ENCODE results near the gene USP49.

The USP49 gene

GRCh38 chr6:41805830-41806774 is 89.1 kb downstream of the USP49 start:
- DNase-seq: no peak

- no peak for DNase-seq
Observed at GRCh38 chr6:41801380-41801779, 93.8 kb downstream of the USP49 start.

DNA sequence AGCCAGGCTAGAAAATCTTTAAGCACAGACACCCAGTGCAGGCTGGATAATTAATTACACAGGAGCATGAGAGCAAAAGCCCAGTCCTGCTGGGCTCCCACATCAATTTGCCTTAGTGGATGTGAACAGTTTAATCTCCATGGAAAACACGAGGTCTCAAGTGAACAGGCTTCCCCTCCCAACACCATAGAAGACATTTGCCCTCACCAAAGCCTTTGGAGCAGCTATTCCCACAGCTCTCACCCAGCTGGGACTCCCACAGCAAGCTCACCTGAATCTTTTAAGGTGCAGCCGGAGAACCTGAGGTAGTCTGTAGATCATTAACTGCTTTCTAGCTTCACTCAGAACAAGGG is 95.6 kb downstream of the USP49 start:
- DNase-seq: no peak

DNA sequence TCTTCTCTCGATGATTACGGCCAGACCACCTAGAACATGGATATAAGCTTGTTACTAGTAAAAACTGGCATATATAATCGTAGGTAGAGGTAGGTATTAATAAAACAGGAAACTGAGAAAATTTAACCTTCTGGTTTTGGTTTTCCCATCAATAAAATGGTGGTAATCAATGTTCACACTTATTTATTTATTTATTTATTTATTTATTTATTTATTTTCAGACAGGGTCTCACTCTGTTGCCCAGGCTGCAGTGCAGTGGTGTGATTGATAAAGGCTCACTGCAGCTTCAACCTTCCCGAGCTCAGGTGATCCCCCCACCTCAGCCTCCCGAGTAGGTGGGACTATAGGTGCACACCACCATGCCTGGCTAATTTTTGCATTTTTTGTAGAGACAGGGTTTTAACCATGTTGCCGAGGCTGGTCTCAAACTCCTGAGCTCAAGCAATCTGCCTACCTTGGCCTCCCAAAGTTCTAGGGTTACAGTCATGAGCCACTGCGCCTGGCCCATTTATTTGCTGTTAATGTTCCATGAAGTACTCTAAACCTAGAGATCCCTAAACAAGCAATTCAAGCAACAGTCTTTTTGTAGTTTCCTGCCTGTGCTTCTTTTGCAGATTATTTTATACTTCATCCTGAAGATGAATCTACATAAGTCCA is 96.1 kb downstream of the USP49 start:
- no peak for DNase-seq

DNA sequence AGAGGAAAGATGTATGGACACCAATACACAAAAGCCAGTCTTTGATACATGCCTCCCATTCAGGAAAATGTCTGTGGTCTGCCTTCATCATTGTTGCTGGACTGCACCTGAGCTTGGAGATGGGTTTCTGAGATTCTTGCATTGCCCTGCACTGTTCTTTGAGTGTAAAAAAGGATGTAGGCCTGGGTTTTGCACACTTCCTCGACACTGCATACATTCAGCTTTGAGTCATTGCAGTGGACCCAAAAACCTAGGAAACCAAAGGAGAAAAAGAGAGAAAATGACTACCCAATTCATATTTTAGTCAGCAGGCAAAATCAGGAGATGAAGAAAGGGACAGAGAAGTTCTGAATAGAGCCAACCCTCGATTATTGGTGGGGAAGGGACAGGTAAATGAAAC is 98.7 kb downstream of the USP49 start:
- no peak for DNase-seq

- DNase-seq: no peak
Observed at GRCh38 chr6:41791984-41792383, 103.2 kb downstream of the USP49 start.

DNA sequence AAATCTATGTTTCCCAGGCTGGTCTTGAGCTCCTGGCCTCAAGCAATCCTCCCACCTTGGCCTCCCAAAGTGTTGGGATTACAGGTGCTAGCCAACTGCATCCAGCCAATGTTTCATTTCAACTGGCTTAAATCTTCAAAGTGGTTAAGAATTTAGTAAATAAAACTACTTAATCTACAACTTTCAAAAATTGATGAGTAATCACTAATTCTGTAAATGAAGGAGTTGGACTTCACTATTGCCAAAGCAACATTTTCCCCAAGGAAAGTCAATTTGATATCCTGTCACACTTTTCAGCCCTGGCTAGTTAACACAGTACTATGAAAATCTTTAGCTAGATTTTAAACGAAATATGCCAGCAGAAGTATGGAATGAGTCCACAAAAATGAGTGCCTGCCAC is 103.9 kb downstream of the USP49 start:
- no peak for DNase-seq

DNA sequence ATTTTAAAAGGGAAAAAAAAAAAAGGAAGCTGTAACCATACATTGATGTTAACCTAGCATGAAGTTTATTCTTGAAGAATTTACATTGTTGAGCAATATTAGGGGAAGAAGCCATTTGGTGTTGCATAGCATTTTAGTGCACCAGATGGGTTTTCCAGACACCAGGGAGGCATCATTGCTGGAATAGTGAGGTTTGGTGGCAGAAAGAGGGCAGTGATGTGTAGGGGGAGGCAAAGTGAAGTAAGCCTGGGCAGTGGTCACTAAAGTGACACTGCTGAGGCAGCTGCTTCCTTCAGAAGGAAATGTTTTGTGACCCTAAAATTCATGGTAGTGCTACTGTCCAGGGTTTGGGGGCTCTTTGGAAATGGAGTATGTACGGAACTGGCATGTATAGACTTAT is 105.1 kb downstream of the USP49 start:
- DNase-seq: no peak

DNA sequence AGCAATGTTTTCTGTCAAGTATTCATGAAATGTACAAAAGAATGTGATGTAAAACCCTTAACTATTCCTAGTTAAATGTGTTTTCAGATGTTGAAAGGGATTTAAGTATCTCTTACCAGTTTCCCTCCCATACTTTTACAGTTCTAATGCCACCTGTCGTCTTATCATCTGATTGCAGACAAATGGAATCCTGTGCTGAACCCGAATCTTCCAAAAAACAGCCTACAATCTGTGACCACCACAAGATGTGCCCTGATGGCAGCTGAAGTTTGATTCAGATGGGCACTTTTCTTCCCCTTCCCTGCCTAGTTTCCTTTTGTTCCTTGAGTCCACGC is 105.8 kb downstream of the USP49 start:
- DNase-seq: no peak

DNA sequence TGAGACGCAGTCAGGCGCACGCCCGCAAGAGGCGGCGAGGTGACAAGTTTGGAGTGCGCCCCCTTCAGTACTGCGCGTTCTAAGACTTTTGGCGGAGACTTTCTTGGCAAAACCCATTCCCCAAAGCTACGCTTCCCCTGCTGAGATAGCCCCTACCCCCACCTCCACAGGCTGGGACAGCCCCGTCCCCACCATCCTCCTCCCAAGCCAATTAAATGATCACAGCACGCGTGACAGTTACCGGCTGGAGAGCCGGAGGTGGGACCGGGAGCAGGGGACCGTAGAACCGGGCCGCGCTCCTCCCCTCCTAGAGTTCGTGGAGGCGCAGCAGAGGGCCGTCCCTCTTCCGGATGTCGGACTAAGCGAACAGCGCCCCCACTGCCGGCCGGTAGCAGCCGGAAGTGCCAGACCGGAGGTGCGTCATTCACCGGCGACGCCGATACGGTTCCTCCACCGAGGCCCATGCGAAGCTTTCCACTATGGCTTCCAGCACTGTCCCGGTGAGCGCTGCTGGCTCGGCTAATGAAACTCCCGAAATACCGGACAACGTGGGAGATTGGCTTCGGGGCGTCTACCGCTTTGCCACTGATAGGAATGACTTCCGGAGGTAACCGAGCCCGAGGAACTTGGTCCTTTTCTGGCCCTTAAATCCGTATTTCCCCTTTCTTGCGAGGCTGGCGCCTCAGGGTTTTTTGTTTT is 107.8 kb downstream of the USP49 start, which contains the start of gene TOMM6:
Gene TOMM6, plus strand, starts transcription at position 476 of the 699 bp plus-strand sequence. Its CDS starts 4 bp downstream, at position 480.
- peak; percentile 91 for DNase-seq

DNA sequence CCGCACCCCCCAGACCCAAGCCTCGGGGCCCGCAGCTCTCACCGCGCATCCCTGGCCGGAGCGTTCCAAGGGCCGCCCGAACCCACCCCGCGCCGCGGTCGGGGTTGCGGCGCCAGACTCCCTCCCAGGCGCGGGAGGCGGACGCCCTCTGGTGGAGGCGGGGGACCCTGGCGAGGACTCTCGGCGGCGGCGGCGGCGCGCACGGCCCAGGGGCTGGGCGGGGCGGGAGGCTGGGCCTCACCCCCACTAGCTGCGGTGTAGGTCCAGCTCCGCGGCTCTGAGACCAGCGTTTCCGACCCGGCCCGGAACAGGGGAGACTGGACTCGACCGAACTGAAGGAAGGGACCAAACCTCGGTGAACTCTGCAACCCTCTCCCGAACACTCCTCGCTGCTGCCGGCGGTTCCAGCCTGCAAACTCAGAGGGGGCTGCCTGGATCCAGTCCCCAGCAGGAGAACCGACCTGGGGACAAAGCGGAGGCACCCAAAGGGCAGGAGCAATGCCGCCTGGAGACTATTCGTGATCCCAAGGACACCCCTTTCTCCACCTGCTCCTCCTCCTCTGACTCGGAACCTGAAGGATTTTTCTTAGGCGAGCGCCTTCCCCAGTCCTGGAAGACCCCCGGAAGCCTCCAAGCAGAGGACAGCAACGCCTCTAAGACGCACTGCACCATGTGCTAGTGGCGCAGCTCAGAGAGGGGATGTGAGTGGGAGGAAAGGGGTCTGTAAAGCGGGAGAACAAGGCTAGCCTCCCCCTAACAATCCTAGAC is 108.5 kb downstream of the USP49 start:
- DNase-seq: peak; percentile 63

GRCh38 chr6:41785689-41786450 is 109.3 kb downstream of the USP49 start:
- no peak for DNase-seq

- DNase-seq: no peak
Observed at GRCh38 chr6:41785254-41785653, 109.9 kb downstream of the USP49 start.

GRCh38 chr6:41784581-41785171 is 110.5 kb downstream of the USP49 start:
- DNase-seq: no peak

GRCh38 chr6:41783106-41783780 is 111.9 kb downstream of the USP49 start:
- DNase-seq: no peak

DNA sequence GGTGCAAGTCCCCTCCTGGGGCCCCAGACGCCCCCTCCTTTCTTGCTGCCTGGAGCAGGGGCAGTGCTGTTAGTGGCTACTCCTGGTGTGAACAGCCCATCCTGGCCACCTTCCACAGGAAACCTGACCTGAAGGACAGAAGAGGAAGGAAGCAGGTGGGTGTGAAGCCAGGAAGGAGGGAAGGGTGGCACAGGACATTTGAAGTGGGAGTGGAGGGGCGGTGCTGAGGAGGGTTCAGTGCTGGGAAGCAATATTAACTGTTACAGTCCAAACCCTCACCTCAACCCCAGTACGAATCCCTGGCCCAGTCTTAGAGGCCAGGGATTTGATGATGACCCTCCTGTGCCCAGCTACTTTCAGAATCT is 113.8 kb downstream of the USP49 start:
- no peak for DNase-seq

DNA sequence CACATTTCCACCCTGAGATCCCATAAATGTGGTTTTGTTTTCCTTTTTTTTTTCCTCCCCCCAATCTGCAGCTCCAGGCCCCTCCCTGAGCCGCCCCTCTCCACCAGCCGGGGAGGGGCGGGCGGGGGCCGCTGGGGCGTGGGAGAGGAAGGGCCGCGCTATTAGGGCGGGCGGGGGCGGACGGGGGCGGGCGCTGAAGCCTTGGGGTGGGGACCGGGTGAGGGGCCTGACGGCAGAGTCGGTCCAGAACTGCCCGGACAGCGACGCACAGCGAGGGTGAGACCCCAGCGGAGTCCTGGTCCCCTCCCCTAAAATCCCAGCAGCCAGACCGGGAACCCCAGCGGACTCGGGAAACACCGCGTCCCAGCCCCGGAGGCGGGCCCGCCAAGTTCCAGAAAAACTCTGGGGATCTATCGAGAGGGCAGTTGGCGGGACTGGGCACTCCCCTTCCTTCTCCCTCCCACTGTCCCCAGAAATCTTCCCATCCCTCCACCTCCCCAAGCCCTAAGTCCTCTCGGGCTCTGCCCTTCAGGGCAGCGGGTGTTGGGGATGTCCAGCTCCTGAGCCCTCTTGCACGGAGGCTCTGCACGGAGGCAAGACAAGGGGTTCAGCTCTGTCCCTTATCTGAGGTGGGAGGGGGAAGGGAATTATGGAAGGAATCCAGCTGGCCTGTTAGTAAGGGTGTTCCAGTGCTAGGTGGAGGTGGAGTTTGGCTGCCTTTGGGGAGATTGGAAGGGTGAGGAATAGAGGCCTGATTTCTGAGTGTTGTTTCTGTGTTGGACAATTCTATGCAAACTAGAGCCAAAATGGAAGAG is 114.4 kb downstream of the USP49 start, which contains the start of gene PRICKLE4:
Gene PRICKLE4, plus strand, starts transcription at position 232 of the 815 bp plus-strand sequence. CDS start 2,692 bp downstream, outside the sequence.
- peak; percentile 31 for DNase-seq

- DNase-seq: peak; percentile 89
Observed at GRCh38 chr6:41779788-41780550, 115.2 kb downstream of the USP49 start, which contains the start of gene FRS3. TSS of gene FRS3 (minus strand) at chr6:41779900. CDS start at chr6:41776987, 2,913 bp downstream.

- no peak for DNase-seq
Observed at GRCh38 chr6:41779336-41779735, 115.8 kb downstream of the USP49 start.
